GM03348 (cell line): ENCODE results near the gene SMIM36.
"Not testable (repeated sequence)": the region's sequence is repeated elsewhere in the genome, so short reads cannot be mapped to it uniquely, and the experiment has no call there.

Source experiments
- DNase-seq: peaks from one replicate; pipeline ENCODE4 v3.0.0; 2012; ENCODE audit warnings: low spot score

Gene SMIM36

GRCh38 chr17:55501626-55502025, 9.6 kb downstream of the SMIM36 start:
- DNase-seq, result not testable (repeated sequence)

DNA sequence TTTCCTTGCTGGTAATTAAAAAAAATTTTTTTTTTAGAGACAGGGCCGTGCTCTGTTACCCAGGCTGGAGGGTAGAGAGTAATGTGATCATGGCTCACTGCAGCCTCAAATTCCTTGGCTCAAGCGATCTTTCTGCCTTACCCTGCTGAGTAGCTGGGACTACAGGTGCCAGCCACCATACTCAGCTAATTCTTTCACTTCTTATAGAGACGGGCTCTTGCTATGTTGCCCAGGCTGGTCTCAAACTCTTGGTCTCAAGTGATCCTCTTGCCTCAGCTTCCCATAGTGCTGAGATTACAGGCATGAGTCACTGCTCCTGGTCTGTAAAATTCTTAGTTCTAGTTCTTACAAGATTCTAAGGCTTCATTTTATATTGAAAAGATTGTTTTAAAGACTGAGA, 11.1 kb downstream of the SMIM36 start:
- DNase-seq, result no peak

GRCh38 chr17:55496094-55496881, 15.0 kb downstream of the SMIM36 start:
- peak; percentile 19 for DNase-seq

- no peak for DNase-seq
These were observed 16.0 kb downstream of the SMIM36 start for GRCh38 chr17:55495239-55495638.

DNA sequence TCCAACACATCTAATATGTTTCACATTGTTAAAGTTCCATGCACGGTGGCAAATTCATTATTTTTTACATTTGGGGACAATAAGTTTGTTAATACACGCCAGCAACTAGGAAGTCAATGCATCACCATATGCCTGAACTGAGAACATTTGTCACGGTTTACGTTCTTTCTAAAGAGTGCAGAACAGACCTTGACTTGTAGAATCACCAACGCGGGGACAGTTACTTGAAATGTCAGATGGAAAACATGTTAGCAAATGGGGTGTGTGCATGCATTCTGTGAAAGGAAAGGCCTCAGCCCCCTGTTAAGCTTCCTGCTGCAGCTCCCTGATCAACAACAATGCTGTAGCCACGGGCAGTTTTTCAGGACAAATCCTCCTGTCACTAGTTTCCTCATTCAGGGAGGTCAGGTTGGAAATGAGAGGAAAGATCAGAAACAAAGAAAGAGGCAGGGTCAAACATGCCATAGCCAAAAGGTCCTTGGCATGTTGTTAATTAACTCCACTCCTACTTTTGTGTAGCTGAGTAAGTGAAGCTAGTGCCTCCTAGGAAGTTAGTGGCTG, 18.4 kb downstream of the SMIM36 start:
- no peak for DNase-seq

GRCh38 chr17:55490376-55490775, 20.9 kb downstream of the SMIM36 start:
- no peak for DNase-seq

DNA sequence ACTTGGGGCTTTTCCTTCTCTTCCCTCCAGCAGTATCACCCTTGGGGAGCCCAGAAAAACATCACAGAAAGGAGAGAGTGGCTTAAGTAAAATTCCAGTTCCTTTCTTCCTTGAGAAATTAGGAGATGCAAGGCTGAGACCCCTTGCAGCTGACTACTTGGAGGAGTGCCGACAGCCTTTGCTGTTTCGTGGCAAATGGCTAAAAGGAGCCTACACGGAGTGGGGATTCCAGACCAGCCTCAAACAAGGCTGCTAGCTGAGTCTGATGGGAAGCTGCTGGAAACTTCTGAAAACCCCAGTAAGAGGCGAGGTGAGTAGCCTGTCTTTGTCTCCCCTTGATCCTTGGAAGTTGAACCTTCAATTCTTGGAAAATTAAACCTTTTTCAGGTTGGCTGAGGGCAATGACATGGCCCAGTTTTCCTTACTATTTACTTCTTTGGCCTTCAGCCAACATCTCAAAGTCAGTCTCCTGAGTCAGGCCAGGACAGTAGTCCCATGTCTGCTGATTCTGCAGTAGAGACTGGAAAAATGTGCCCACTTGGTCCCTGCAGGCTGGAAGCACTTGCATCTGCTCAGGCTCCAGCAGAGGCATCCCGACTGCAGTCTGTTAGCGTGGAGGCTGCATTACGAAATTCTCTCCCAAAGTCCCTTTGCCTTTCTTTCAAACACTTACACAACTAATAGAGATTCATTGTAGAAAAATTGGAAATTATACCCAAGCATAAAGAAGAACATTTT, 23.4 kb downstream of the SMIM36 start:
- DNase-seq, result no peak

GRCh38 chr17:55484575-55484974, 26.7 kb downstream of the SMIM36 start:
- no peak for DNase-seq

- no peak for DNase-seq
These were observed 28.5 kb downstream of the SMIM36 start for GRCh38 chr17:55482591-55483389.

- no peak for DNase-seq
These were observed 30.5 kb downstream of the SMIM36 start for GRCh38 chr17:55480631-55481315.

- DNase-seq, result no peak
These were observed 31.3 kb downstream of the SMIM36 start for GRCh38 chr17:55479903-55480302.

DNA sequence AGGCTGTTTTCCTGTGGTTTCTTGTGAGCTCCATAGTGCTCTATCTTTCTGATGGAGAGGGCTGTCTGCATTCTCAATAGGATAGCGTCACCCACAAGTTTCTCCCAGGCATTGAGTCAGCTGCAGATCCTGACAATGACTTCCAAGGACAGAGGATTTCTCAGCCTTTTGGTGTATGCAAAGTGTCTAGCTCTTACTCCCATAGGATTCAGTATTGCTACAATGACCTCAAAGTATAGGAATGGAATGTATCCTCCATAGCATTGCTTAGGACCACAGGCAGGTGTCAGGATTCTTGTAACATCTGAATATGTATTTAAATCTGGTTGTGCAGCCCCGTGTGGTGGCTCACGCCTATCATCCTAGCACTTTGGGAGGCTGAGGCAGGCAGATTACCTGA, 32.3 kb downstream of the SMIM36 start:
- no peak for DNase-seq

DNA sequence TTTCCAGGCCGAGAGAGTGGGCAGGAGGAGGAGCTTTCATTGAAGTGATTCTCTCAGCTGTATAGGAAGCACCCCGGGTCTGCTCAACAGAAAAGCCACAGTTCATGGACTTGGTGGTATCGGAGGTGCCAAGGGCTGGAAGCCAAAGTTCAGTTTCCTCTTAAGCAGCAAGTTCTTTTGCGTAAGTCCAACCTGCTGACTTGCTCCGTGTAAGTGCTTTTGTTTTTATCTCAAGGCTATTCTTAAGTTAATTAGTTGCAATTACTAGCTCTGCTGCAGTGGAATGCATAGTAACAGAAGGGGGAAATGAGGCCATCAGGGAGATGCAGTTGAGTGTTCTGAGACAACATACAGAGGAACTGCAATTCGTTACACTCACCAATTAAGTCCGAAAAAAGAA, 44.6 kb downstream of the SMIM36 start:
- no peak for DNase-seq

GRCh38 chr17:55465771-55466170, 45.5 kb downstream of the SMIM36 start:
- not testable (repeated sequence) for DNase-seq

DNA sequence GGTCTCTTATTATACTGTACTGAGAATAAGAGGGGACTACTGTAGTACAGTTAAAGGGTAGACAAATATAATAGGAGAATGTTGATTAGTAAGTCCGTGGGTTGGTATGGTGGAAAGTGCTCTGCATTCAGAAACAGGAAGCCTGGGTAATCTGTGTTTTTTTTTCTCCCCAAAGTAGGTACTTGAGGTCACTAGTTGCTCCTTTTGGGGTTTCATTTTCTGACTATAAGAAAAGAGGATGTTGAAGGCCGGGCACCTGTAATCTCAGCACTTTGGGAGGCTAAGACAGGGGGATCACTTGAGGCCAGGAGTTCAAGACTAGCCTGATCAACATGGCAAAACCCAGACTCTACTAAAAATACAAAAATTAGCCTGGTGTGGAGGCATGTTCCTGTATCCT, 47.7 kb downstream of the SMIM36 start:
- DNase-seq, result no peak

DNA sequence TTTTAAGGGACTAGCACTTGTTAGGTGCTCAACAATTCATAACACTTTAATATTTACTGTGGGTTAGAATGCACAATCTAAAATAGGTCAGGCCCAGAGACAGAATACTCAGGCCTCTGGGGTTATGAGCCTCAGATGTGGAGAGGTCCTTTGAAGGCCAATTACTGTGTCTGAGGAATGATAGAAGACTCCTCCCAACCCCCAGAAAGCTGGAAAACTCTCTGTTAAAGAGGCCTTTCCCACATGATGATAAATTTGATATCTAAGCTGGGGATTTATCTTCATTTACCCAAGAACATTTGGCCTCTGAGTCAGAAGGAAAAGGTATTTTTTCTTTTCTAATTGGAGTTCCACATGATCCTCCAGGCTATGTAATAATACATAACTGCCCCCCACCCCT, 48.5 kb downstream of the SMIM36 start:
- no peak for DNase-seq

DNA sequence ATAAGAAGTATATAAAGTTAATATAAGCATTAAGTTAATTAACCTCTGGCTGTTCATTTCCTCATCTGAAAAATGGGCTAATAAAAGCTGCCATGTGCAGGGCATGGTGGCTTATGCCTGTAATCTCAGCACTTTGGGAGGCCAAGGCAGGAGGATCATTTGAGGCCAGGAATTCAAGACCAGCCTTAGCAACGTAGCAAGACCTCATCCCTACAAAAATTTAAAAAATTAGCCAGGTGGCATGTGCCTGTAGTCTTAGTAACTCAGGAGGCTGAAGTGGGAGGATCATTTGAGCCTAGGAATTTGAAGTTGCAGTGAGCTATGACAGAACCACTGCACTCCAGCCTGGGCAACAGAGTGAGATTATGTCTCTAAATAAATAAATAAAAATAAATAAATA, 49.0 kb downstream of the SMIM36 start:
- DNase-seq, result no peak

DNA sequence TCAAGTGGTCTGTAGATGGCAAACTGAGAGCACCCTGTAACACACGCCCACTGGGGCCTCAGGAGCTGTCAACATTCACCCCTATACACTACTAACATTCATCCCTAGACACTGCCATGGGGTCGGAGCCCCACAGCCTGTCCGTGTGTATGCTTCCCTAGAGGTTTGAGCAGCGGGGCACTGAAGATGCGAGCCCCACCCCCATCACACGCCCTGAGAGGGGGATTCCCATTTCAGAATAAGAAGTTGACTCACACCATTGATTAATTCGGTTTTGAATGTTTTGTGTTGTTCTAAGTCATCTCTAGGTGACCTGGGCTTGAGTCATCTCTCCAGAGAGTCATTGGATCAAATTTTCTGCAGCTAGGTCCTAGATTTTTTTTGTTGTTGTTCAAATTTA, 52.3 kb downstream of the SMIM36 start:
- peak; percentile 32 for DNase-seq

- DNase-seq, result no peak
These were observed 52.9 kb downstream of the SMIM36 start for GRCh38 chr17:55458287-55458900.

GRCh38 chr17:55456307-55457240, 54.7 kb downstream of the SMIM36 start:
- no peak for DNase-seq
